Measurements from ENCODE around the gene TOM1L2.

TOM1L2 gene

GRCh38 chr17:17874478-17874877 is 97.7 kb downstream of the TOM1L2 start:
- Histone ChIP-seq H3K27me3 (ENCODE audit: insufficient read depth, poor library complexity, severe bottlenecking) (no peaks in the 10 kb centered on the region), H3K4me3 (replicated peaks; ENCODE audit: insufficient read depth, low read length) (no peak overlapping the region), H3K27ac (replicated peaks) (no peak overlapping the region)
- TF ChIP-seq REST (IDR thresholded peaks at IDR 0.05; ENCODE audit: insufficient replicate concordance, low read depth), result no peak
- no peak for TF ChIP-seq POLR2AphosphoS5 (IDR thresholded peaks at IDR 0.05; ENCODE audit: low read depth)
- no peak for TF ChIP-seq GABPA (IDR thresholded peaks at IDR 0.05; ENCODE audit: low read depth)
- TF ChIP-seq CTCF (IDR thresholded peaks at IDR 0.05; ENCODE audit: insufficient read depth, low read length), result no peak
- no peak for TF ChIP-seq SPI1 (IDR thresholded peaks at IDR 0.05; ENCODE audit: borderline replicate concordance, low read depth)
- no peak for DNase-seq (ENCODE audit: low read depth in 1 of 2, low spot score in 1 of 2)

DNA sequence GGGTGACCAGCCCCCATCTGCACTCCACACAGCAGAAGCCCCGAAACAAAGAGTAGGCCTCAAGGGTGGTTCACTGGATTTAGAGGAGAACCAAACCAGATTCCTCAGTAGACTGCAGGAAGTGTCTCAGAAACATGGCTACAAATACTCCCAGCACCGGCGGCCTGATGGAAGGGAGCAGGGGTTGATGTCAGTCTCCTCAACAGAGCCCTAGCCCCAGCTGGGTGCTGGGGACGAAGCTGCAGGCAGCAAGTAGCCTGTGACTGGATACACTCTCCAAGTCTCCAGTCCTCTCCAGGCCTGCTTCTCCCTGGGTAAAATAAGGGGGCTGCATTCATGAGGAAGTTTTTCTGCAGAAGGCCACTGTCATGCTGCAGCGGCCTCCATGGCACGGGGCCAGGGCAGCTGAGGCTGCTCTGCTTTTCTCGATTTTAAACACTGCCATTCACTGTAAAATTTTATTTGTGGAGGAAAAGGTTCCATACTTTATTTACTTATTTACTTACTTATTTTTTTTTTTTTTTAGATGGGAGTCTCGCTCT is 98.7 kb downstream of the TOM1L2 start:
- DNase-seq (ENCODE audit: low read depth in 1 of 2, low spot score in 1 of 2), result no peak
- Histone ChIP-seq H3K27me3 (ENCODE audit: insufficient read depth, poor library complexity, severe bottlenecking) (no peaks in the 10 kb centered on the region), H3K27ac (replicated peaks) (peak overlapping the region; percentile 28; the same call in 1 of the 2 replicates), H3K4me3 (replicated peaks; ENCODE audit: insufficient read depth, low read length) (no peak overlapping the region)
- no peak for TF ChIP-seq POLR2AphosphoS5 (IDR thresholded peaks at IDR 0.05; ENCODE audit: low read depth)
- no peak for TF ChIP-seq CTCF (IDR thresholded peaks at IDR 0.05; ENCODE audit: insufficient read depth, low read length)
- TF ChIP-seq SPI1 (IDR thresholded peaks at IDR 0.05; ENCODE audit: borderline replicate concordance, low read depth), result no peak
- no peak for TF ChIP-seq GABPA (IDR thresholded peaks at IDR 0.05; ENCODE audit: low read depth)
- TF ChIP-seq REST (IDR thresholded peaks at IDR 0.05; ENCODE audit: insufficient replicate concordance, low read depth), result no peak

DNA sequence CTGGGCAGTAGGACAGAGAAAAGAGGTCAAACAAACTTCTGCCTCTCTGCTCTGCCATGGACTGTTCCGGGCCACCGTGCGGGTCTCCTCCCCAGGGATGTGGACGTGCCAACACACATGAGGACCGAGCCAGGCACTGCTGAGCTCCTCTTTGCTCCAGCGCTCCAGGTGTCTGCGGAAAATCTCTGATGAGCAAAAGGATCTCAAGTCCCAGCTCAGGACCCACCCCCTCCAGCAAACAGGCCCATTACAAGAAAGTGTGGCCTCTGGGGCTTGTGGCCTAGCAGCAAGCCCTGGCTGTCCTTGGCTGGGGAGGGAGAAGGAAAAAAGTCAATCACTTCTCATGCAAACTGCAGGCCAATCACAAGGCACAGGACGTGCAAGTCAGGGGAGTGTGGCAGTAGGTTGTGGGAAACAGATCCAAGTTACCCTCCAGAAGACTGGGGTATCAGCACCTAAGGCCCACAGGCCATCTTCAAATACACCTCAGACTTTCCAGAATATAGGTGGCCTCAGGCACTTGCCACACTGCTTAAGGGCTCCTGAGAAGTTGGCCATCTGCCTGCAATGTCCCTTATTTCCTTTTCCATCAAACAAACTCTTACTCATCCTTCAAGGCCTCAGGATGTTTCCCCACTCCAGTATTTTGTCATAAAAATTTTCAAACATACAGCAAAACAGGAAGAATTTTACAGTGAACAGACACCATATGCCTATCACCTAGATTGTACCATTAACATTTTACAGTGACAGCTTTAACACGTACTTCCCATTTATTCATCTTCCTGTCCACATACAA is 99.5 kb downstream of the TOM1L2 start:
- TF ChIP-seq CTCF (IDR thresholded peaks at IDR 0.05; ENCODE audit: insufficient read depth, low read length) (no peak), POLR2AphosphoS5 (IDR thresholded peaks at IDR 0.05; ENCODE audit: low read depth) (no peak), REST (IDR thresholded peaks at IDR 0.05; ENCODE audit: insufficient replicate concordance, low read depth) (no peak), SPI1 (IDR thresholded peaks at IDR 0.05; ENCODE audit: borderline replicate concordance, low read depth) (no peak), GABPA (IDR thresholded peaks at IDR 0.05; ENCODE audit: low read depth) (no peak)
- Histone ChIP-seq H3K27ac (replicated peaks) (peak overlapping the region; percentile 28; the same call in 1 of the 2 replicates), H3K4me3 (replicated peaks; ENCODE audit: insufficient read depth, low read length) (no peak overlapping the region), H3K27me3 (ENCODE audit: insufficient read depth, poor library complexity, severe bottlenecking) (no peaks in the 10 kb centered on the region)
- DNase-seq (ENCODE audit: low read depth in 1 of 2, low spot score in 1 of 2), result peak in 1 of 2 experiments; percentile 36
